Chondrocyte (in vitro differentiated cells): ENCODE results near the gene ZBTB8OS. TPM values are rescaled to one million over a fixed set of nuclear protein-coding genes. Genes with fewer than 3 reads are reported as not detected.
"Not testable (repeated sequence)": the region's sequence is repeated elsewhere in the genome, so short reads cannot be mapped to it uniquely, and the experiment has no call there.

ENCODE experiments used
- DNase-seq: peaks from one replicate; pipeline ENCODE4 v3.0.0; 2021; ENCODE audit warnings: mixed read lengths, low spot score
- H3K27ac Mint-ChIP-seq: one replicate; pipeline ENCODE4 v1.8.0; 2021; ENCODE audit warnings: mild to moderate bottlenecking, moderate library complexity, mixed read lengths; ENCODE audit not compliant: unreplicated experiment
- H3K27me3 Mint-ChIP-seq: 2 replicates; pipeline ENCODE4 v1.8.0; 2021; ENCODE audit warnings: low read depth, mixed read lengths
- H3K36me3 Mint-ChIP-seq: 2 replicates; pipeline ENCODE4 v1.8.0; 2021; ENCODE audit warnings: low read depth, mixed read lengths
- H3K4me1 Mint-ChIP-seq: 2 replicates; pipeline ENCODE4 v1.8.0; 2021; ENCODE audit warnings: low read depth, mild to moderate bottlenecking, mixed read lengths
- H3K4me3 Mint-ChIP-seq: one replicate; pipeline ENCODE4 v1.8.0; 2021; ENCODE audit warnings: mild to moderate bottlenecking, moderate library complexity, mixed read lengths; ENCODE audit not compliant: unreplicated experiment
- H3K9me3 Mint-ChIP-seq: 2 replicates; pipeline ENCODE4 v1.8.0; 2021; ENCODE audit warnings: low read depth, mixed read lengths
- total RNA-seq: library from RNA; stranded (reverse); gene quantifications from 3 replicates; pipeline ENCODE4 v1.2.1, GENCODE V29; 2021
- TF ChIP-seq, protein P1 (sequence below): fragments of 200-600 bp; sonication (generic); IDR thresholded peaks from 2 replicates; pipeline ENCODE4 v1.5.0; 2021; ENCODE audit warnings: antibody characterized with exemption, mild to moderate bottlenecking, moderate library complexity

The ZBTB8OS gene
- total RNA-seq, 1 donor from 2014 or later: 30.0 TPM

DNA sequence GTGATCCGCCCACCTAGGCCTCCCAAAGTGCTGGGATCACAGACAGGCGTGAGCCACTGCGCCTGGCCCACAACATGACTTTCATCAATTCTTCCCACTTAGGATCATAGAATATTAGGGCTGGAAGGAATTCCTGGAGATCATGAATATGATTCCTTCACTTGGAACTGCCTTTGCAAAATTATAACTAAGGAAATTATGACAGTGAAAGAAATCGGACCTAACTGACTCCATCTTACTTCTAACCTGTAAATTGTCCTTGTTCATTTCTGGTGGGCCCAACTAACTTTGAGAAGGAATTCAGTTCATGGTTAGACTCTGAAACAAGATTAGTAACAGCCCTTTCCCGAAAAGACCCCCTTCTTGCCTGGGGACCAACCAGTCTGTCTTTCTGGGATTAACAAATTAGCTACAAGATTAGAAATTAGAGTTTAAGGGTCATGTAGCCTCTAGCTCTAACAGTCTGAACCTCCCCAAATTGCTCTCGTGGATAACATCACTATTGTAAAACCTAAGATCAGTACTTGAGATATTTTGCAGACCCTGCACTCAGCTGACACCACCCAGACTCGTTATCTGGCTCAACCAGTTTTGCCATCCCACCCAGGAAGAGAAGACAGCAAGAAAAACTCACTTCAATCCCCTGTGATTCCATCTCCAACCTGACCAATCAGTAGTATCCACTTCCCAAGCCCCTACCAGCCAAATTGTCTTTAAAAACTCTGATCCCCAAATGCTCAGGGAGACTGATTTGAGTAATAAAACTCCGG lies 14.7 kb downstream of the ZBTB8OS start:
- Mint-ChIP-seq H3K4me1 (peaks cover 15% of the 10 kb centered on the region), H3K4me3 (no peak overlapping the region), H3K27me3 (no peaks in the 10 kb centered on the region), H3K9me3 (no peaks in the 10 kb centered on the region), H3K36me3 (peaks cover 3% of the 10 kb centered on the region), H3K27ac (no peak overlapping the region)
- peak; percentile 34 for DNase-seq
- TF ChIP-seq, protein P1, sequence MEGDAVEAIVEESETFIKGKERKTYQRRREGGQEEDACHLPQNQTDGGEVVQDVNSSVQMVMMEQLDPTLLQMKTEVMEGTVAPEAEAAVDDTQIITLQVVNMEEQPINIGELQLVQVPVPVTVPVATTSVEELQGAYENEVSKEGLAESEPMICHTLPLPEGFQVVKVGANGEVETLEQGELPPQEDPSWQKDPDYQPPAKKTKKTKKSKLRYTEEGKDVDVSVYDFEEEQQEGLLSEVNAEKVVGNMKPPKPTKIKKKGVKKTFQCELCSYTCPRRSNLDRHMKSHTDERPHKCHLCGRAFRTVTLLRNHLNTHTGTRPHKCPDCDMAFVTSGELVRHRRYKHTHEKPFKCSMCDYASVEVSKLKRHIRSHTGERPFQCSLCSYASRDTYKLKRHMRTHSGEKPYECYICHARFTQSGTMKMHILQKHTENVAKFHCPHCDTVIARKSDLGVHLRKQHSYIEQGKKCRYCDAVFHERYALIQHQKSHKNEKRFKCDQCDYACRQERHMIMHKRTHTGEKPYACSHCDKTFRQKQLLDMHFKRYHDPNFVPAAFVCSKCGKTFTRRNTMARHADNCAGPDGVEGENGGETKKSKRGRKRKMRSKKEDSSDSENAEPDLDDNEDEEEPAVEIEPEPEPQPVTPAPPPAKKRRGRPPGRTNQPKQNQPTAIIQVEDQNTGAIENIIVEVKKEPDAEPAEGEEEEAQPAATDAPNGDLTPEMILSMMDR: no peak

- no peaks in the 10 kb centered on the region for H3K27me3 Mint-ChIP-seq
- peaks cover 3% of the 10 kb centered on the region for H3K36me3 Mint-ChIP-seq
- H3K27ac Mint-ChIP-seq: peak overlapping the region; percentile 6
- no peak overlapping the region for H3K4me3 Mint-ChIP-seq
- H3K4me1 Mint-ChIP-seq: peaks cover 9% of the 10 kb centered on the region
- DNase-seq: no peak
- no peaks in the 10 kb centered on the region for H3K9me3 Mint-ChIP-seq
- TF ChIP-seq, protein P1: no peak
Observed at GRCh38 chr1:32632829-32633228, 17.5 kb downstream of the ZBTB8OS start.

DNA sequence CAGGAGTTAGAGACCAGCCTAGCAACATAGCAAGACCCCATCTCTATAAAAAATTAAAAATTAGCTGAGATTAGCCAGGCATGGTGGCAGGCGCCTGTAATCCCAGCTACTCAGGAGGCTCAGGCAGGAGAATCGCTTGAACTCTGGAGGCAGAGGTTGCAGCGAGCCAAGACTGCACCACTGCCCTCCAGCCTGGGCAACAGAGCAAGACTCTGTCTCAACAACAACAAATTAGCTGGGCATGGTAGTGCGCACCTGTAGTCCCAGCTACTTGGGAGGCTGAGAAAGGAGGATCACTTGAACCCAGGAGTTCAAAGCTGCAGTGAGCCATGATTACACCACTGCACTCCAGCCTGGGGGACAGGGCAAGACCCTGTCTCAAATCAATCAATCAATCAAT lies 20.2 kb downstream of the ZBTB8OS start:
- DNase-seq: peak; percentile 26
- H3K4me3 Mint-ChIP-seq, H3K4me1 Mint-ChIP-seq, H3K36me3 Mint-ChIP-seq, H3K27ac Mint-ChIP-seq, H3K27me3 Mint-ChIP-seq, H3K9me3 Mint-ChIP-seq: not testable (repeated sequence)

DNA sequence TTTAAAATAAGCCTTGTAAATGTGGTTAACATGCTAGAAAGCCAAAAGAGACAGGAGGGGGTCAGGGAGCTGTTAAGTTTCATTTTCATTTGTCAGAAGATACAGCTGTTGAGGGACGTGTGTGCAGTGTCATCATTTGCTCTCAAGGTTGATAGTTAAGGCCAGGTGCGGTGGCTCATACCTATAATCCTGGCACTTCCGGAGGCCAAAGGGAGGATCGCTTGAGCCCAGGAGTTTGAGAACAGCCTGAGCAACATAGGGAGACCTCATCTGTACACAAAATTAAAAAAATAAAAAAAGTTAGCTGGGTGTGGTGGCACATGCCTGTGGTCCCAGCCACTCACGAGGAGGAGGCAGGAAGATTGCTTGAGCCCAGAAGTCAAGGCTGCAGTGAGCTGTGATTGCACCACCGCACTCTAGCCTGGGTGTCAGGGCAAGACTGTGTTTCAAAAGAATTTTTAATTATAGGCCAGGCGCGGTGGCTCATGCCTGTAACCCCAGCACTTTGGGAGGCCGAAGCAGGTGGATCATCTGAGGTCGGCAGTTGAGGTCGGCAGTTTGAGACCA lies 22.7 kb downstream of the ZBTB8OS start:
- H3K9me3 Mint-ChIP-seq: no peaks in the 10 kb centered on the region
- no peaks in the 10 kb centered on the region for H3K27me3 Mint-ChIP-seq
- no peak overlapping the region for H3K27ac Mint-ChIP-seq
- H3K4me3 Mint-ChIP-seq: no peak overlapping the region
- H3K4me1 Mint-ChIP-seq: no peaks in the 10 kb centered on the region
- TF ChIP-seq, protein P1: no peak
- H3K36me3 Mint-ChIP-seq: peaks cover 2% of the 10 kb centered on the region
- DNase-seq: peak; percentile 29

DNA sequence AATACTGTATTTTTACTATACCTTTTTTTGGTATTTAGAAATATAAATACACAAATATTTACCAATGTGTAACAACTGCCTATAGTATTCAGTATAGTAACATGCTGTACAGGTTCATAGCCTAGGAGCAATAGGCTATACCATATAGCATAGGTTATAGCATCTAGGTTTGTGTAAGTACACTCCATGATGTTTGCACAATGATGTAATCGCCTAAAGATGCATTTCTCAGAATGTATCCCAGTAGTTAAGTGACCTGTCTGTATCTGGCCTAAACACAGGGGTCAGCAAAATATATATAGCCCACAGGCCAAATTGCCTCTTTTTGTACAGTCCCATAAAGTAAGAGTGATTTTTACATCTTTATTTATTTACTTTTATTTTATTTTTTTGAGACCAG lies 24.2 kb downstream of the ZBTB8OS start:
- TF ChIP-seq, protein P1: no peak
- no peaks in the 10 kb centered on the region for H3K9me3 Mint-ChIP-seq
- H3K36me3 Mint-ChIP-seq: peaks cover 4% of the 10 kb centered on the region
- no peak for DNase-seq
- no peak overlapping the region for H3K4me3 Mint-ChIP-seq
- H3K27me3 Mint-ChIP-seq: no peaks in the 10 kb centered on the region
- H3K27ac Mint-ChIP-seq: no peak overlapping the region
- no peaks in the 10 kb centered on the region for H3K4me1 Mint-ChIP-seq

DNA sequence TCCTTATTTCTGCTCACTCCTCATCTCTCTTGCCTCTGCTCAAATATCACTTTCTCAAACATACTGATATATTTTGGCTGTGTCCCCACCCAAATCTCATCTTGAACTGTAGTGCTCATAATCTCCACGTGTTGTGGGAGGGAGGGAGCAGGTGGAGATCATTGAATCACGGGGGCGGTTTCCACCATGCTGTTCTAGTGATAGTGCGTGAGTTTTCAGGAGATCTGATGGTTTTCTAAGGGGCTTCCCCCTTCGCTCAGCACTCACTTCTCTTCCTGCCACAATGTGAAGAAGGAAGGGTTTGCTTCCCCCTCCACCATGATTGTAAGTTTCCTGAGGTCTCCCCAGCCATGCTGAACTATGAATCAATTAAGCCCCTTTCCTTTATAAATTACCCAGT lies 26.6 kb downstream of the ZBTB8OS start:
- Mint-ChIP-seq H3K36me3 (peaks cover 6% of the 10 kb centered on the region), H3K27me3 (no peaks in the 10 kb centered on the region), H3K27ac (no peak overlapping the region), H3K4me3 (no peak overlapping the region), H3K9me3 (no peaks in the 10 kb centered on the region), H3K4me1 (no peaks in the 10 kb centered on the region)
- no peak for DNase-seq
- TF ChIP-seq, protein P1: no peak
